Ureter (tissue), 1 donor: ENCODE results near the gene PCDHB7. TPM values are rescaled to one million over a fixed set of nuclear protein-coding genes. Genes with fewer than 3 reads are reported as not detected.
"Not testable (repeated sequence)": the region's sequence is repeated elsewhere in the genome, so short reads cannot be mapped to it uniquely, and the experiment has no call there.

ENCODE experiments used
- DNase-seq: peaks from one replicate; pipeline ENCODE4 v3.0.0-alpha.2; 2020; ENCODE audit warnings: low spot score
- total RNA-seq: library from RNA; stranded (reverse); gene quantifications from one replicate; pipeline ENCODE4 v1.2.4, GENCODE V29; 2023
- donor health status: DM: yes; HTN: yes; CAD: no.

PCDHB7 gene
- 2.4 TPM for total RNA-seq

DNA sequence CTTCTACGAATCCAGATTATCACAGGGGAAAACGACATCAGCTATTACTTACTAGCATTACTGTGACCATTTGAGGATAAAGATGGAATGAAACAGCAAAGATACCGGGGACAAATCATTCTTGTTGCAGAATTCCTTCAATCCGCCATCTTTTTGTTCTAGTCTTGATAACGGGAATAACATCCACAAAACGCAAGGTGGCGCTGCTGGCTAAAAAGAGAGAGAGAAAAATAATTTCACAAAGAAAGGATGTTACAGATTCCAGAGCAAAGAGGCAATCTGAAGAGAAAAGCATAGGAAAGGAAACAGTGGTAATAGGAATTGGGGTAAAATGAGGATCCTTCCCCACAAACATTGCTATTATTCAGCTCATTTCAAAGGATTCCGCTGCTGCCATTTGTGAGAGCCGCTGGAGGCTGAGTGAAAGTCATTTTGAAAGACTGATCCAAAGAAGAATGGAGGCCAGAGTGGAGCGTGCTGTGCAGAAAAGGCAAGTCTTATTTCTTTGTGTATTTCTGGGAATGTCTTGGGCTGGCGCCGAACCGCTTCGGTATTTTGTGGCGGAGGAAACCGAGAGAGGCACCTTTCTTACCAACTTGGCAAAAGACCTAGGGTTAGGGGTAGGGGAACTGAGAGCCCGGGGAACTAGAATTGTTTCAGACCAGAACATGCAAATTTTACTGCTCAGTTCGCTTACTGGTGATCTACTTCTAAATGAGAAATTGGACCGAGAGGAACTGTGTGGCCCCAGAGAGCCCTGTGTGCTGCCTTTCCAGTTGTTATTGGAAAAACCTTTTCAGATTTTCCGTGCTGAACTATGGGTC, at the start of gene PCDHB7:
PCDHB7 (plus strand) TSS at position 264 of the 824 bp plus-strand sequence; CDS start at position 456, 192 bp downstream.
- no peak for DNase-seq

DNA sequence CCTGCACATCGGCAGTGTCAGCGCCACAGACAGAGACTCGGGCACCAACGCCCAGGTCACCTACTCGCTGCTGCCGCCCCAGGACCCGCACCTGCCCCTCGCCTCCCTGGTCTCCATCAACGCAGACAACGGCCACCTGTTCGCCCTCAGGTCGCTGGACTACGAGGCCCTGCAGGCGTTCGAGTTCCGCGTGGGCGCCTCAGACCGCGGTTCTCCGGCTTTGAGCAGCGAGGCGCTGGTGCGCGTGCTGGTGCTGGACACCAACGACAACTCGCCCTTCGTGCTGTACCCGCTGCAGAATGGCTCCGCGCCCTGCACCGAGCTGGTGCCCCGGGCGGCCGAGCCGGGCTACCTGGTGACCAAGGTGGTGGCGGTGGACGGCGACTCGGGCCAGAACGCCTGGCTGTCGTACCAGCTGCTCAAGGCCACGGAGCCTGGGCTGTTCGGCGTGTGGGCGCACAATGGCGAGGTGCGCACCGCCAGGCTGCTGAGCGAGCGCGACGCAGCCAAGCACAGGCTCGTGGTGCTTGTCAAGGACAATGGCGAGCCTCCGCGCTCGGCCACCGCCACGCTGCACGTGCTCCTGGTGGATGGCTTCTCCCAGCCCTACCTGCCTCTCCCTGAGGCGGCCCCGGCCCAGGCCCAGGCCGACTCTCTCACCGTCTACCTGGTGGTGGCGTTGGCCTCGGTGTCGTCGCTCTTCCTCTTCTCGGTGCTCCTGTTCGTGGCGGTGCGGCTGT, 48.9 kb upstream of the PCDHB7 start:
- not testable (repeated sequence) for DNase-seq

- DNase-seq = no peak
Observed at GRCh38 chr5:141127305-141127704, 45.1 kb upstream of the PCDHB7 start.

- no peak for DNase-seq
Observed at GRCh38 chr5:141135030-141135717, 37.3 kb upstream of the PCDHB7 start, which contains the start of gene PCDHB5. TSS of gene PCDHB5 (plus strand) at chr5:141135206. CDS start at chr5:141135435, 229 bp downstream.

GRCh38 chr5:141135718-141136266, 36.7 kb upstream of the PCDHB7 start:
- no peak for DNase-seq

- not testable (repeated sequence) for DNase-seq
Observed at GRCh38 chr5:141137346-141137745, 35.1 kb upstream of the PCDHB7 start.

DNA sequence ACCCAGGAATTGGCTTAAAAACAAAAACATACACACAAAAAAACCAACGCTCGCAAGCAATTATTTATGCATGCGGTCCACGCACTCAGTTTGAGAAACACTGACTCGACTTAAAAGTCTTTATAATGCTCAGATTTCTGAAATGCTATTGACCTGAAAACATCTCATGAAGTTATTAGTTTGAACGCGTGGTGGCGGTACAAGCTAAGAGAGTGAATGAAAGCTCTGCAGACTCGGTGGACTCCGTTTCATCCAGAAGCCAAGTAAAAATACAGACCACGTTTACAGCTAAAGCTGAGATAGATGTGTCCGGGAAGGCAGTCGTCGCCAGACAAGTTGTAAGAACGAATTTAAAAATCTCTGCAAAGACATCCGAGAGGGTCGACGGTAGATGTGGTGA, 22.6 kb upstream of the PCDHB7 start, which contains the start of gene PCDHB6:
PCDHB6 (plus strand) TSS at position 246 of the 400 bp plus-strand sequence. CDS start 201 bp downstream, outside the sequence.
- DNase-seq = no peak

GRCh38 chr5:141150224-141150992, 22.0 kb upstream of the PCDHB7 start:
- no peak for DNase-seq

DNA sequence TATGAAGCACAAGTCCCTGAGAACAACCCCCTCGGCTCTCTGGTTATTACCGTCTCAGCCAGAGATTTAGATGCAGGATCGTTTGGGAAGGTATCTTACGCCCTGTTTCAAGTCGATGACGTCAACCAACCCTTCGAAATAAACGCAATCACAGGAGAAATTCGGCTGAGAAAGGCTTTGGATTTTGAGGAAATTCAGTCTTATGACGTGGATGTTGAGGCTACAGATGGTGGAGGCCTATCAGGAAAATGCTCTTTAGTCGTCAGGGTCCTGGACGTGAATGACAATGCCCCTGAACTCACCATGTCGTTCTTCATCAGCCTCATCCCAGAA, 21.5 kb upstream of the PCDHB7 start:
- no peak for DNase-seq

GRCh38 chr5:141151632-141152031, 20.8 kb upstream of the PCDHB7 start:
- DNase-seq = not testable (repeated sequence)

DNA sequence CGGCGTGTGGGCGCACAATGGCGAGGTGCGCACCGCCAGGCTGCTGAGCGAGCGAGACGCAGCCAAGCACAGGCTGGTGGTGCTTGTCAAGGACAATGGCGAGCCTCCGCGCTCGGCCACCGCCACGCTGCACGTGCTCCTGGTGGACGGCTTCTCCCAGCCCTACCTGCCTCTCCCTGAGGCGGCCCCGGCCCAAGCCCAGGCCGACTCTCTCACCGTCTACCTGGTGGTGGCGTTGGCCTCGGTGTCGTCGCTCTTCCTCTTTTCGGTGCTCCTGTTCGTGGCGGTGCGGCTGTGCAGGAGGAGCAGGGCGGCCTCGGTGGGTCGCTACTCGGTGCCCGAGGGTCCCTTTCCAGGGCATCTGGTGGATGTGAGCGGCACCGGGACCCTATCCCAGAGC, 20.3 kb upstream of the PCDHB7 start:
- not testable (repeated sequence) for DNase-seq

DNA sequence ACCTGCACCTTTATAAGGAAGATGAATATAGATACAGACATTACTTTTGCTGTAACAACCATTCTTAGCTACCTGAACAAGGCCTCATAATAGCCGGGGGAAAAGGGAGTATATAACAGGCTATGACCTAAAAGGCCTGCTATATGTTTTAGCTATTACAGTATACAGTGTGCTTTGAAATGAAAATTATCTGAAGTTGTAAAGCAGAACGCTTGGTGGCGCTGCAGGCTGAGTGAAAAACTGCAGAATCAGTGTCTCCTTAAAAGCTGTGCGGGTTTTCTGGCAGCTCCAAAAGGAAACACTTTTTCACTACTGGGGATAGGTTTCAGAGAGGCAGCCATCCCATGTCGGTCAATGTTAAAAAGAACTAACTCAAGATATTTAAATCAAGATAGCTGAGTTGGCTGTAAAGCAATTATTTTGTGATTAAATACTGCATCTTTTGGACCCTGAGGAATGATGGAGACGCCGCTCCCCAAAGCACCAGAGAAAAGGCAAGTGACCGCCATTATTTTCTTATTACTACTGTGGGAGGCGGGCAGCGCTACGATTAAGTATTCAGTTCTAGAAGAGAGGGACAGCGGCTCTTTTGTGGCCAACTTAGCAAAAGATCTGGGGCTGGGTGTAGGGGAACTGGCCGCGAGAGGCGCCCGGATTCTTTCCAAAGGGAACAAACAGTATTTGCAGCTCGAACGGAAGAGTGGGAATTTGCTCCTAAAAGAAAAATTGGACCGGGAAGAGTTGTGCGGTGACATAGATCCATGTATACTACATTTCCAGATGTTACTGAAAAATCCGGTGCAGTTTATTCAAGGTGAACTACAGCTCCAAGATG, 16.7 kb upstream of the PCDHB7 start:
- no peak for DNase-seq

DNA sequence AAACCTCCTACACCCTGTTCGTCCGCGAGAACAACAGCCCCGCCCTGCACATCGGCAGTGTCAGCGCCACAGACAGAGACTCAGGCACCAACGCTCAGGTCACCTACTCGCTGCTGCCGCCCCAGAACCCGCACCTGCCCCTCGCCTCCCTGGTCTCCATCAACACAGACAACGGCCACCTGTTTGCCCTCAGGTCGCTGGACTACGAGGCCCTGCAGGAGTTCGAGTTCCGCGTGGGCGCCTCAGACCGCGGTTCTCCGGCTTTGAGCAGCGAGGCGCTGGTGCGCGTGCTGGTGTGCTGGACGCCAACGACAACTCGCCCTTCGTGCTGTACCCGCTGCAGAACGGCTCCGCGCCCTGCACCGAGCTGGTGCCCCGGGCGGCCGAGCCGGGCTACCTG, 15.1 kb upstream of the PCDHB7 start:
- not testable (repeated sequence) for DNase-seq

DNA sequence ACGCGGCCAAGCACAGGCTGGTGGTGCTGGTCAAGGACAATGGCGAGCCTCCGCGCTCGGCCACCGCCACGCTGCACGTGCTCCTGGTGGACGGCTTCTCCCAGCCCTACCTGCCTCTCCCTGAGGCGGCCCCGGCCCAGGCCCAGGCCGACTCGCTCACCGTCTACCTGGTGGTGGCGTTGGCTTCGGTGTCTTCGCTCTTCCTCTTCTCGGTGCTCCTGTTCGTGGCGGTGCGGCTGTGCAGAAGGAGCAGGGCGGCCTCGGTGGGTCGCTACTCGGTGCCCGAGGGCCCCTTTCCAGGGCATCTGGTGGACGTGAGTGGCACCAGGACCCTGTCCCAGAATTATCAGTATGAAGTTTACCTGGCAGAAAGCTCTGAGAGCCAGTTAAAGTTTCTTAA, 14.5 kb upstream of the PCDHB7 start:
- DNase-seq = not testable (repeated sequence)

DNA sequence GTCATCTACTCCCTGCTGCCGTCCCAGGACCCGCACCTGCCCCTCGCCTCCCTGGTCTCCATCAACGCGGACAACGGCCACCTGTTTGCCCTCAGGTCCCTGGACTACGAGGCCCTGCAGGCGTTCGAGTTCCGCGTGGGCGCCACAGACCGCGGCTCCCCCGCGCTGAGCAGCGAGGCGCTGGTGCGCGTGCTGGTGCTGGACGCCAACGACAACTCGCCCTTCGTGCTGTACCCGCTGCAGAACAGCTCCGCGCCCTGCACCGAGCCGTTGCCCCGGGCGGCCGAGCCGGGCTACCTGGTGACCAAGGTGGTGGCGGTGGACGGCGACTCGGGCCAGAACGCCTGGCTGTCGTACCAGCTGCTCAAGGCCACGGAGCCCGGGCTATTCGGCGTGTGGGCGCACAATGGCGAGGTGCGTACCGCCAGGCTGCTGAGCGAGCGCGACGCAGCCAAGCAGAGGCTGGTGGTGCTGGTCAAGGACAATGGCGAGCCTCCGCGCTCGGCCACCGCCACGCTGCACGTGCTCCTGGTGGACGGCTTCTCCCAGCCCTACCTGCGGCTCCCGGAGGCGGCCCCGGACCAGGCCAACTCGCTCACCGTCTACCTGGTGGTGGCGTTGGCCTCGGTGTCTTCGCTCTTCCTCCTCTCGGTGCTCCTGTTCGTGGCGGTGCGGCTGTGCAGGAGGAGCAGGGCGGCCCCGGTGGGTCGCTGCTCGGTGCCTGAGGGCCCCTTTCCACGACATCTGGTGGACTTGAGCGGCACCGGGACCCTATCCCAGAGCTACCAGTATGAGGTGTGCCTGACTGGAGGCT, 2.1 kb downstream of the PCDHB7 start:
- DNase-seq = not testable (repeated sequence)

- DNase-seq = no peak
Observed at GRCh38 chr5:141175933-141176332, 3.5 kb downstream of the PCDHB7 start.

DNA sequence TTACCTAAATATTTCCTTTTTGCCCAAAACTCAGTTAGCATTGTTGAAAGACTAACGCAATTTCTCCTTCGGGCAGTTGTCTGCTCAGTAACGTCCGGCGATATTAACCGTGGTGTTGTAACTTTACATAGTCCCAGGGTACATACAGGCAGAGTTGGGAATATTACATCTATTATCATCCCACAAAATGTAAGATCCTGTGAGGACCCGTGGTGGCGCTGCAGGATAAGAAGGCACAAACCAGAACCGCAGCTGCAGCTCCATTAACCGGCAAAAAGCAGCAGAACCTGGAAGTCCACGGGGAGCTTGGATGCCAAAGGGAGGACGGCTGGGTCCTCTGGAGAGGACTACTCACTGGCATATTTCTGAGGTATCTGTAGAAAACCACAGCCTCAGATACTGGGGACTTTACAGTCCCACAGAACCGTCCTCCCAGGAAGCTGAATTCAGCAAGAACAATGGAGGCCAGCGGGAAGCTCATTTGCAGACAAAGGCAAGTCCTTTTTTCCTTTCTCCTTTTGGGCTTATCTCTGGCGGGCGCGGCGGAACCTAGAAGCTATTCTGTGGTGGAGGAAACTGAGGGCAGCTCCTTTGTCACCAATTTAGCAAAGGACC, 5.2 kb downstream of the PCDHB7 start, which contains the start of gene PCDHB8:
PCDHB8 (plus strand) TSS at position 214 of the 615 bp plus-strand sequence; CDS start at position 459, 245 bp downstream.
- DNase-seq = not testable (repeated sequence)

DNA sequence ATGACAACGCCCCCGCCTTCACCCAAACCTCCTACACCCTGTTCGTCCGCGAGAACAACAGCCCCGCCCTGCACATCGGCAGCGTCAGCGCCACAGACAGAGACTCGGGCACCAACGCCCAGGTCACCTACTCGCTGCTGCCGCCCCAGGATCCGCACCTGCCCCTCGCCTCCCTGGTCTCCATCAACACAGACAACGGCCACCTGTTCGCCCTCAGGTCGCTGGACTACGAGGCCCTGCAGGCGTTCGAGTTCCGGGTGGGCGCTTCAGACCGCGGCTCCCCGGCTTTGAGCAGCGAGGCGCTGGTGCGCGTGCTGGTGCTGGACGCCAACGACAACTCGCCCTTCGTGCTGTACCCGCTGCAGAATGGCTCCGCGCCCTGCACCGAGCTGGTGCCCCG, 6.9 kb downstream of the PCDHB7 start:
- DNase-seq = not testable (repeated sequence)

DNA sequence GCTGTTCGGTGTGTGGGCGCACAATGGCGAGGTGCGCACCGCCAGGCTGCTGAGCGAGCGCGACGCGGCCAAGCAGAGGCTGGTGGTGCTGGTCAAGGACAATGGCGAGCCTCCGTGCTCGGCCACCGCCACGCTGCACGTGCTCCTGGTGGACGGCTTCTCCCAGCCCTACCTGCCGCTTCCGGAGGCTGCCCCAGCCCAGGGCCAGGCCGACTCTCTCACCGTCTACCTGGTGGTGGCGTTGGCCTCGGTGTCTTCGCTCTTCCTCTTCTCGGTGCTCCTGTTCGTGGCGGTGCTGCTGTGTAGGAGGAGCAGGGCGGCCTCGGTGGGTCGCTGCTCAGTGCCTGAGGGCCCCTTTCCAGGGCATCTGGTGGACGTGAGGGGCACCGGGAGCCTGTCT, 7.4 kb downstream of the PCDHB7 start:
- not testable (repeated sequence) for DNase-seq
